CD4-positive, alpha-beta T cell (primary cell): ENCODE data around the gene KNOP1. TPM values are rescaled to one million over a fixed set of nuclear protein-coding genes. Genes with fewer than 3 reads are reported as not detected.

ENCODE experiments used
- ATAC-seq: fragments of 200-7000 bp; cut with Tn5 transposase; one replicate; pipeline ENCODE4 v1.10.0; 2022; ENCODE audit warnings: mild to moderate bottlenecking; ENCODE audit not compliant: poor library complexity
- CTCF ChIA-PET: fragments of 350-600 bp; sonication (Branson Sonifier 250); formaldehyde crosslinking; loops from one replicate; lab custom pipeline; 2021; ENCODE audit warnings: antibody characterized with exemption, inconsistent platforms; lab: Charles Lee
- POLR2A ChIA-PET: fragments of 350-600 bp; sonication (Branson Sonifier 250); formaldehyde crosslinking; loops from one replicate; lab custom pipeline; 2021; ENCODE audit warnings: antibody characterized with exemption, inconsistent platforms; lab: Charles Lee
- DNase-seq, 14 experiments: peaks; one replicate each; pipeline ENCODE4 v3.0.0-alpha.2; 2013 to 2020; ENCODE audit warnings: mixed read lengths in 2 of 14
- H3K27ac ChIP-seq, 2 donors: one replicate each; pipeline versions ENCODE4 v1.5.1 to v1.7.0; 2013; ENCODE audit warnings: low read length in 2 of 2, low read depth in 1 of 2, mild to moderate bottlenecking in 1 of 2
- H3K27me3 ChIP-seq, 2 experiments: 1 replicate in 1 of 2; 2 replicates in 1 of 2; pipeline versions ENCODE4 v1.6.1 to v1.7.0; 2013; ENCODE audit warnings: low read length in 2 of 2, control low read depth in 1 of 2, mild to moderate bottlenecking in 1 of 2, moderate library complexity in 1 of 2; ENCODE audit not compliant: insufficient read depth in 2 of 2, control insufficient read depth in 1 of 2
- H3K36me3 ChIP-seq: one replicate; pipeline ENCODE4 v1.6.1; 2013; ENCODE audit warnings: low read length, control low read depth; ENCODE audit not compliant: insufficient read depth
- H3K4me1 ChIP-seq: one replicate; pipeline ENCODE4 v1.6.1; 2013; ENCODE audit warnings: low read length, control low read depth; ENCODE audit not compliant: insufficient read depth
- H3K4me3 ChIP-seq: one replicate; pipeline ENCODE4 v1.5.1; 2013; ENCODE audit warnings: mild to moderate bottlenecking, low read length, moderate library complexity
- H3K9me3 ChIP-seq, 2 experiments: 1 replicate in 1 of 2; 2 replicates in 1 of 2; pipeline versions ENCODE4 v1.6.1 to v1.7.0; 2013; ENCODE audit warnings: low read length in 2 of 2, mild to moderate bottlenecking in 2 of 2, control low read depth in 1 of 2, moderate library complexity in 1 of 2; ENCODE audit not compliant: control insufficient read depth in 1 of 2, insufficient read depth in 1 of 2
- H3K27ac Mint-ChIP-seq: one replicate; pipeline ENCODE4 v1.8.0; 2020; ENCODE audit warnings: mixed read lengths
- H3K27me3 Mint-ChIP-seq: one replicate; pipeline ENCODE4 v1.8.0; 2021; ENCODE audit warnings: mixed read lengths
- H3K36me3 Mint-ChIP-seq: one replicate; pipeline ENCODE4 v1.8.0; 2021; ENCODE audit warnings: low read depth, mixed read lengths
- H3K4me1 Mint-ChIP-seq: one replicate; pipeline ENCODE4 v1.8.0; 2021; ENCODE audit warnings: low read depth, mixed read lengths
- H3K4me3 Mint-ChIP-seq: one replicate; pipeline ENCODE4 v1.8.0; 2020; ENCODE audit warnings: mild to moderate bottlenecking, mixed read lengths
- H3K9me3 Mint-ChIP-seq: one replicate; pipeline ENCODE4 v1.8.0; 2020; ENCODE audit warnings: mixed read lengths
- intact Hi-C, 2 experiments: fragments of 100-400 bp; cut with DNase I in 1 of 2; cut with micrococcal nuclease in 1 of 2; formaldehyde crosslinking; loops; one replicate each; pipeline versions ENCODE4 v1.15.1 to v1.9.0; 2023 to 2025; cut with DNase I, micrococcal nuclease
- polyA plus RNA-seq, 2 donors: library from polyadenylated mRNA; unstranded; fragments of 120-200 nt; gene quantifications; one replicate each; pipeline ENCODE4 v1.2.1, GENCODE V29; 2013
- total RNA-seq, 174 experiments: library from RNA in 2 of 174; stranded (reverse) in 2 of 174; gene quantifications; one replicate each; pipeline ENCODE4 v1.2.3 and lab custom pipeline; 2021 to 2026
- TF ChIP-seq, protein P1 (sequence below): fragments of 200-600 bp; IDR thresholded peaks from one replicate; pipeline ENCODE4 v1.8.0; 2022; ENCODE audit warnings: antibody characterized with exemption, mild to moderate bottlenecking

Gene KNOP1
- 1 to 10 TPM; 3.5 to 4.1 TPM for total RNA-seq
- 10.0 TPM for polyA plus RNA-seq (2013, experiment 1 of 2)
- polyA plus RNA-seq (2013, experiment 2 of 2): 10.6 TPM
- total RNA-seq (lab: John Stamatoyannopoulos, UW): 10.1 to 81.4 (median 36.4) reads per million in 172 experiments

GRCh38 chr16:19717741-19718623 is at the start of gene KNOP1, which contains the start of gene IQCK:
TSS of gene KNOP1 (minus strand) at chr16:19718227. CDS start at chr16:19715035, 3,192 bp downstream.
TSS of gene IQCK (plus strand) at chr16:19718271. CDS start at chr16:19718307, 36 bp downstream.
- DNase-seq (peak; percentile 74 to 98 (median 84)), ATAC-seq (peak; percentile 93)
- intact Hi-C loops: loop anchor here in 1 of 2 experiments (2.0 to 10.0 kb wide), 6 partner anchors 159 to 1017 kb away; partner anchors contain the start of genes ARL6IP1, CCP110, COQ7 and GDE1
- CTCF ChIA-PET: interaction anchor here (0.8 to 1.6 kb wide), 3 partner anchors 22 to 181 kb away, joined by 3 to 5 read pairs (median 3); partner anchors contain the start of gene VPS35L
- Mint-ChIP-seq H3K4me3 (peak within 1 kb of the TSS; percentile 93), H3K4me1 (peaks cover 40% of the 10 kb centered on the region), H3K27me3 (no peaks in the 10 kb centered on the region), H3K27ac (peak within 1 kb of the TSS; percentile 33), H3K36me3 (peaks cover 26% of the 10 kb centered on the region), H3K9me3 (no peaks in the 10 kb centered on the region)
- no peaks in the 10 kb centered on the region for H3K27me3 ChIP-seq
- TF ChIP-seq, protein P1, sequence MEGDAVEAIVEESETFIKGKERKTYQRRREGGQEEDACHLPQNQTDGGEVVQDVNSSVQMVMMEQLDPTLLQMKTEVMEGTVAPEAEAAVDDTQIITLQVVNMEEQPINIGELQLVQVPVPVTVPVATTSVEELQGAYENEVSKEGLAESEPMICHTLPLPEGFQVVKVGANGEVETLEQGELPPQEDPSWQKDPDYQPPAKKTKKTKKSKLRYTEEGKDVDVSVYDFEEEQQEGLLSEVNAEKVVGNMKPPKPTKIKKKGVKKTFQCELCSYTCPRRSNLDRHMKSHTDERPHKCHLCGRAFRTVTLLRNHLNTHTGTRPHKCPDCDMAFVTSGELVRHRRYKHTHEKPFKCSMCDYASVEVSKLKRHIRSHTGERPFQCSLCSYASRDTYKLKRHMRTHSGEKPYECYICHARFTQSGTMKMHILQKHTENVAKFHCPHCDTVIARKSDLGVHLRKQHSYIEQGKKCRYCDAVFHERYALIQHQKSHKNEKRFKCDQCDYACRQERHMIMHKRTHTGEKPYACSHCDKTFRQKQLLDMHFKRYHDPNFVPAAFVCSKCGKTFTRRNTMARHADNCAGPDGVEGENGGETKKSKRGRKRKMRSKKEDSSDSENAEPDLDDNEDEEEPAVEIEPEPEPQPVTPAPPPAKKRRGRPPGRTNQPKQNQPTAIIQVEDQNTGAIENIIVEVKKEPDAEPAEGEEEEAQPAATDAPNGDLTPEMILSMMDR: no peak
- POLR2A ChIA-PET: interaction anchor here (0.6 to 4.1 kb wide), 8 partner anchors 9 to 162 kb away, joined by 3 to 22 read pairs (median 4); partner anchors contain the start of gene VPS35L
- peaks cover 23% of the 10 kb centered on the region for H3K4me1 ChIP-seq
- H3K27ac ChIP-seq: peak within 1 kb of the TSS in 1 of 2 donors; percentile 30
- H3K4me3 ChIP-seq: peak within 1 kb of the TSS; percentile 73
- H3K9me3 ChIP-seq: no peaks in the 10 kb centered on the region
- H3K36me3 ChIP-seq: peaks cover 18% of the 10 kb centered on the region

GRCh38 chr16:19767497-19767896 is 49.5 kb upstream of the KNOP1 start:
- peaks cover 8% of the 10 kb centered on the region for H3K9me3 Mint-ChIP-seq
- ChIA-PET POLR2A (no interaction called here), CTCF (no interaction called here)
- TF ChIP-seq, protein P1: no peak
- H3K27me3 ChIP-seq: no peaks in the 10 kb centered on the region
- H3K36me3 Mint-ChIP-seq: no peaks in the 10 kb centered on the region
- no peak for DNase-seq
- H3K36me3 ChIP-seq: no peaks in the 10 kb centered on the region
- H3K9me3 ChIP-seq: peaks cover 5 to 8% of the 10 kb centered on the region in 2 experiments
- H3K27me3 Mint-ChIP-seq: no peaks in the 10 kb centered on the region
- no peak overlapping the region for H3K4me3 ChIP-seq
- no peak overlapping the region for H3K4me3 Mint-ChIP-seq
- no peak overlapping the region for H3K27ac ChIP-seq
- H3K27ac Mint-ChIP-seq: no peak overlapping the region
- H3K4me1 ChIP-seq: no peaks in the 10 kb centered on the region
- H3K4me1 Mint-ChIP-seq: no peaks in the 10 kb centered on the region
- intact Hi-C loops: loop anchor here in 1 of 2 experiments (5.0 kb wide), 1 partner anchor 55 kb away; no protein-coding TSS in a partner anchor
- ATAC-seq: no peak

DNA sequence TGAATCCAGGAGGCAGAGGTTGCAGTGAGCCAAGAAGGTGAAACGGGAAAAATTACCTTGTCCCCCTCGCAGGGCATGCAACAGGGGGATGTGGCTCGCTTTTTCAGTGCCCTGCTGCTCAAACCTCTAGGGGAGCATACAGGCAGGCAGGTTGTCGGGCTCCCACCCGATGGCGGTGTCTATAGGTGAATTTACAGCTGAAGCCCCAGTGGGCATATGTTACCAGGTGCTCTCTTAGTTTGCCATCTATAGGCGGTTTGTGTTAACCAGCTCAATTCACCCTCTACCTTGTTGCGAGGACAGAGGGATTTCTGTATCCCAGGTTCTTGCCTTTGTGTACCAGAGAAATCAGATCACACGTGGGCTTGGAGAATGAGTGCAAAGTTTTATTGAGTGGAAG is 49.0 kb upstream of the KNOP1 start:
- ChIA-PET CTCF (no interaction called here), POLR2A (no interaction called here)
- H3K27me3 Mint-ChIP-seq: no peaks in the 10 kb centered on the region
- no peaks in the 10 kb centered on the region for H3K36me3 Mint-ChIP-seq
- H3K4me1 Mint-ChIP-seq: no peaks in the 10 kb centered on the region
- no peak overlapping the region for H3K27ac Mint-ChIP-seq
- H3K27me3 ChIP-seq: no peaks in the 10 kb centered on the region
- no peak overlapping the region for H3K4me3 ChIP-seq
- H3K36me3 ChIP-seq: no peaks in the 10 kb centered on the region
- intact Hi-C loops: loop anchor here in 1 of 2 experiments (5.0 kb wide), 1 partner anchor 55 kb away; no protein-coding TSS in a partner anchor
- H3K9me3 Mint-ChIP-seq: peaks cover 8% of the 10 kb centered on the region
- no peaks in the 10 kb centered on the region for H3K4me1 ChIP-seq
- H3K4me3 Mint-ChIP-seq: no peak overlapping the region
- DNase-seq (no peak), ATAC-seq (no peak)
- peaks cover 5 to 8% of the 10 kb centered on the region in 2 experiments for H3K9me3 ChIP-seq
- no peak overlapping the region for H3K27ac ChIP-seq
- TF ChIP-seq, protein P1: no peak
